GM18909 (cell line): ENCODE measurements around the gene DCDC2C.

ENCODE experiments used
- ATAC-seq: cut with Tn5 transposase; IDR thresholded peaks from one replicate; pipeline ENCODE4 v1.9.1; 2021; ENCODE audit warnings: mild to moderate bottlenecking; ENCODE audit not compliant: unreplicated experiment, poor library complexity

The DCDC2C gene

DNA sequence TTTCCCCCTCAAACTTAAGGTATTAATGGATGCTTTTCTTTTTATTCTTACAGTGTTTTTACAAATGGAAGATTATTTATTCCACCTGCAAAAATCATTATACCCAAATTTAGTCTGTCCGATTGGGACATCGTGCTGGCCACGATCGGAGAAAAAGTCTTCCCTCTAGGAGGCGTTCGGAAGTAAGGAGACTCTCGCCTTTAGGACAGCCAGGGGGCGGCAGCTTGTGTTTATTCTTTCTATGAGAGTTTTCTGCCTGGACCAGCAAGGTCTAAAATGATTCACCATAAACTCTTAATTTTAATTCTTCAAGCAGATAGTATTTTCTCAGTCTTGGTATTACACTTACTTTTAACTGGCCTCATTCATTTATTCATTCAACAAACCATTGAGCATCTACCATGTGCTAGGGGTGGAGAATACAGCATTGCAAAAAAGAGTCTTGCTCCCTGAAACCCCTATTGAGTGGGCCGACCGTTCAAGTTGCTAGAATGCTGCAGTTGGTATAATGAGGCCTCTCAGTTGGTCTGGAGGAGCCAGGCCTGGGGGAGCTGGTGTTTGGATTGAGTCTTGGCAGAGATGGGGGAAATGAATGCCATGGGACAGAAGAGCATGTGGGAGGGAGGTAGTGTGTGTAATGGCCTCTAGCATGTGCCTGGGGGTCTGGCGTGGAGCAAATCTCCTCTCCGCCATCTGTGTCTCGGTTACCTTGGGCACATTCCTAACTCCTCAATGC lies 38.7 kb downstream of the DCDC2C start:
- ATAC-seq = no peak

DNA sequence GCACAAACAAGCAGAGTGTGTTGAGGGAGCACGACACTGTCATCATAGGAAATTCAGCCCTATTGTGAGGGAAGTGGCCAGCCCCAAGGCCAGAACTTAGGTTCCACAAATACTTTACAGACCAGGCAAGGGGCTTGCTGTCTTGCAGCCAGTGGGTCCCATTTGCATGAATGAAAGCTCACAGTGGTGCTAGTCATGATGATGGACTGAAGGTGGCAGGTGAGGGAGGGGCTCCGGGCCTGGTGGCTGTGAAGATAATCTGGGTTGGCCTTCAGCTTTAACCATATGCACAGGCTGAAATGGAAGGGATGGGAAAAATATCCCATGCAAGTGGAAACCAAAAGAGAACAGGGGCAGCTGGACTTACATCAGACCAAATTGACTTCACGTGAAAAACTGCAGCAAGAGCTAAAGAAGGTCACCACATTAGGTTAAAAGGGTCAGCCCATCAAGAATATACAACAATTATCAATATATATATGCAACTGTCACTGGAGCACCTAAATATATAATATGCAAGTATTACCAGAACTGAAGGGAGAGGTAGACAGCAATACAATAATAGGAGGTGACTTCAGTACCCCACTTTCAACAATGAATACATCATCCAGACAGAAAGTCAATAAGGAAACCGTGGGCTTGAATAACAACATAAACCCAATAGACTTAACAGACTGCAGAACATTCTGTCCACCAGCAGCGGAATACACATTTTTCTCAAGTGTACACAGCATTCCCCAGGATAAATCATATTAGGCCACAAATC lies 39.6 kb downstream of the DCDC2C start:
- no peak for ATAC-seq

DNA sequence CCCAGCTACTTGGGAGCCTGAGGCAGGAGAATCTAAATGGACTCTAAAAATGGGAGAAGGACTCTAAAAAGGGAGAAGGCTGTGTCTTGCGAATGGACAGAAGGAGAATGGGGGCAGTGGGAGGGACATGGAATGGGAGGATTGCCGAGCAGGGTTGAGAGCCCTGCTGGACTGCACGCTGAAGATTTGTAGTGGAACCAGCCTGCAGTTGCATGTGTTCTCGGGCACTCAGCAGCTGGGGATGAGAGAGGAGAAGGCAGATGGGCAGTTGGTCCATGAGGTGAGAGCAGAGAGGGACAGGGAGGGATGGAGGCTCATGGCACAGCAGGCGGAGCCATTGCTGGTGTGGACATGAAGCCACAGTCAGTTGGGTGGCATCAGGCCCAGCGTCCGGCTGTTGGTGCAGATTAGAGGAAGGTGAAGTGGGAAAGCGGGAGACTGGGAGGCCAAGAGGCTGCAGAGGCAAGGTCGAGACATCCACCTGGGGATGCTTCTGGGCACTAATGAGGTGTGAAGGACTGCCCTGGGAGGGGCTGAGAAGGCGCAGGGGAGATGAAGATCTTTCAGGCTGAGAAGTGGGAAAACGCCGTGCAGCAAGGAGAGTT lies 40.7 kb downstream of the DCDC2C start:
- no peak for ATAC-seq

DNA sequence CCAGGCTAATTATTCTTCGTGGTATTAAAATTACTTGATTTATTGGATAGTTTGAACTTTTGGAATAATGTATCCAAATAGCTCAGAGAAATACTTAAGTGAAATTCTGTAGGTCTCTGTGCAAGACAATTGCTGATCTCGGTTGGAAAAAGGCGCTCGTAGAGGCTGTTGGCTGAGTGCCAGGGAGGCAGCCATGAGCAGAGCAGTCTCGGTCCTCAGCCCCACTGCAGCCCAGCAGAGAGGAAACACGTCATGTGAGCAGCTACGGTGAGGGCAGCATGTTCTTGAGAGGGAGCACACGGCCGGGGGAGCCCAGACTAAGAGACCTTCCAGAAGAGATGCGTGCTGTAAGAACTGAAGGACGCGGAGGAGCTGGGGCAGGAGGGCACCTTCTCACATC lies 42.5 kb downstream of the DCDC2C start:
- no peak for ATAC-seq

DNA sequence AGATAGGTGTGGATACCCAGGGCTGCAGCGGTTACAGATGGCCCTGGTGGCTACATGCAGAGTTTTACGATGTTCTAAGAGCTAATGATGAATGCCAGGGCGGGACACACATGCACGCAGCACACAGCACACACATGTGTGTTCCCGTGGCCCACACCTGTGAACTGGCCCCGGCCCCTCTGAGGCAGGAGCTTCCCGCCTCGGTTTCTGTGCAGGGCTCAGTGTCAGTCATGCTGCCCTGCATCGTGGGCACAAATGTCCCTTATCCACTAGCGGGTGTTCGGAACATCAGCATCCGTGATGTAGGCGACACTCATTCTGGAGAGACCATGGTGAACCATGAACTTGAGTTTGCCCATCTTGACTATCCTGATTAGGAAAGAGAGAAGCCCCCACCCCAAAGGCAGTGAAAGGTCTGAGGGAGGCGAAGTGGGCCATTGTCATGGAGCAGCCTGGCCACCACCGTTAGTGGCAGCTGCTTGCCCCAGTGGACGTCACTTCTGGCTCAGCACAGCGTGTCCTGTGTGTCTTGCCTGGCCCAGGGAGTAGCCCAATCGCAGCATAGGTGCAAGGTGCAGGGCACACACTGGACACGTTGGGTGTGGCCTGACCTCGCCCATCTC lies 43.8 kb downstream of the DCDC2C start:
- no peak for ATAC-seq

DNA sequence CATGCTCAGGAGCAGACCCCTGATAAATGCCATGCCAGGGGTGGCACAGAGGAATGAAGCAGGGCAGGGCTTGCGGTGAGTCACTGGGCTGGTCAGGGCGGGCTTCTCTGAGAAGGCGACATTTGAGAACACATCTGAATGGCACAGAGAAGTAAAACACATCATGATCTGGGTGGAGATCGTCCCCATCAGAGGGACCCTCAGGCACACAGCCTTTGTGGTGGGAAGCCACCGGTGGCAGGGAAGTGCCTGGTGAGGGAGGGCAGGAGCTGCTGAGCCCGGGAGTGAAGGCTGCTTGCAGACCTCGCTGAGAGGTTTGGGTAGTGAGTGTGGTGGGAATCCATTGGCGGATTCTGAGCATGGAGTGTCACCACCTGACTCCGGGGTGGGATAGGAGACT lies 44.5 kb downstream of the DCDC2C start:
- ATAC-seq = no peak

DNA sequence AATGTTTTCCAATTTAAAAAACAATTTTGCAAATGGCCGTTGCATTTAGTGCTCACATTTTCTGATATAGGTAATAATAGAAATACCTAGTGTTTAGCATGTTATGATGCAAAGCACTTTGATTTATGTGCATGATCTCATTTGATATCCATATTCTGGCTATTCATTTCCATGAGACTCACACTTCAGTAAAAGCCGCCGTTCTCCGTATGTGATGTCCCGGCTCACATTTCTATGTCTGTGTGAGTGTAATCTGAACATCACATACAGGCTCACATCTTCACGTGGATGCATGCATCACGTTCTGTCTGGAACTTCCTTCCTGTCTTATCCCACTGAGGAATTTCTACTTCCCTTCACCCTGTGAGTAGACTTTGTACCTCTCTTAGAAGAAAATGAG lies 45.8 kb downstream of the DCDC2C start:
- no peak for ATAC-seq

DNA sequence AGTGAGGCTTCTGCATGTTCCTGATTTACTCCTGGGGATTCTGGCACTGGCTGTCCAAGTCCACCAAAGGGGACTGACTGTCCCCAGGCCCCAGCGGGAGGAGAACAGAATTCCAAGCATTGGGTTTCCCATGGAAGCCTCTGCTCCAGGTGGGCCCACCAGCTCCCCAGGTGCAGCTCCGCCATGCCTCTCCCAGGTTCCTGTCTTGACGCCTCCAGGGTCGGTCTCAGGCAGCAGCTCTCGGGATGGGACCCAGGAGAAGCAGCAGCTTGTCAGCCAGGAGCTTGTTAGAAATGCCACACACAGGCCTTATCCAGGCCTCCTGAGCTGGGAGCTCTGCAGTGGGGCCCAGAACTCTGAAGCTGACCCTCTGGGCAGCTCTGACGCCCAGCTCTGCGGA lies 47.9 kb downstream of the DCDC2C start:
- no peak for ATAC-seq

DNA sequence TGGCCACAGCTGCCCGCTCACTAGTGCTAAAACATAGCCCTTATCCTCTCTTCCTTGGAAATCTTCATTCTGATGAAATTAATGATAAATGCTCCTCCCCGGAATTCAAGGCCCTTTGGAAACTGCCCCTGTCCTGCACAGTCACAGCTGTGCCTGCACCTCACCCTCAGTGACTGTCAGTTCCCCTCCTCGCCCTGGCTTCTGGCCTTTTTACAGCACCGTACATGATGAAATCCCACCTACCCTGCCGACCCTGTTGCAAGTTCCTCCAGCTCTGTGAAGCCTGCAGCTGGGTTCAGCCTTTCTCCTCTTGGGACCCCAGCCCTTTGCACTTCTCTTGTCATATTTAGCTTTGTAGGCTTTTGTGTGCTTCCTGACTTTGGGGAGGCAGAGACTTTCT lies 48.4 kb downstream of the DCDC2C start:
- ATAC-seq = no peak

DNA sequence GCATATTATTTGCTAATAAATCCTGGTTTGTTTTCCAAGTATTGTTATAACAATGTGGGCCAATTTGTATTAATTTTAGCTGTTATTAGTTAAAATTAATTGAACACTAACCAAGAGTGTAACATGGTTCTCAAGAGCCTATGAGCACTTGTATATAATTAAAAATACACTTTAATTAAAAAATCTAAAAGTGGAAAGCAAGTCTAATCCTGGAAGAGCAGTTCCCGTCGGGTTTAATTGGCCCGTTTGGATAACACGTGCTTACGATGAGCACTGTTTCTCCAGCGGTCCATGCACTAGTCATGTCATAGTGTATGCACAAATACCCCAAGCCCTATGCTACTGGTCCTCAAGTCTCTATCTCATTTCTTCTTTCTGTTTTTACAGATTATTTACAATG lies 49.0 kb downstream of the DCDC2C start:
- no peak for ATAC-seq

DNA sequence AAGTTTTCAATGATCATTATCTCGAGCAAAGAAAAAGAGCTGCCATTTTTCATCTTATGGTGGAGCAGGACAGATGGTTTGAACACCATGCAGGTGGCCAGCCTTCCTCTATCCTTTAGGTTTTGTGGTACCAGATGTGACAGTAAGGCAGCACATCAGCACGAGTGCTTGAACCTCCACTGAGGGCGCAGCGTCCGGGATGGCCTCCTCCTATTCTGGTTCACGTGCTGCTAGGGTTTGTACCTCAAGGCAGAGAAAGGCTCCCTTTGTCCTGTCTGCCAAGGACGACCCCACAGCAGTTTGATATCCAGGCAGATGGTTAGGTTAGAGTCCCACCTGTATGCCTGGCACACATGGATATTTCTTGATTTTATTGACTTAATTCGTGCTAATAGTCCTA lies 50.2 kb downstream of the DCDC2C start:
- no peak for ATAC-seq

DNA sequence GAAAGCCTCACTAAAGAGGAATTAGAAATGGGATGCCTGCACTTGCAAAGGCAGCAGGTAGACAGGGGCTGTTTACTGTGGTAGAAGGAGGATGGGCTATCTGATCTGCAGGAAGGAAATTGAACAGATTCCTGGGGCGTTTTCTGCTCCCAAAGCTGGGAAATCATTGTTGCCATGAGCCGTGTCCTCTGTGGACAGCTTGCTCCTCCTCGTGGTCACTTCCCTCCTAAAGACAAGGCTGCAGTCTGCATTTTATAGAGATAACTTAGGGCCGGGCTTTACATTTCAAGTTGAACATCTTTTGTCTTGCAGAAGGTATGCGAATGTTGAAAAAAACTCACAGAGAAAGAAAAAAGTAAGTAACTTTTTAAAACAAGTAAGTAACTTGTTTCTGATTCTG lies 50.9 kb downstream of the DCDC2C start:
- ATAC-seq = no peak

DNA sequence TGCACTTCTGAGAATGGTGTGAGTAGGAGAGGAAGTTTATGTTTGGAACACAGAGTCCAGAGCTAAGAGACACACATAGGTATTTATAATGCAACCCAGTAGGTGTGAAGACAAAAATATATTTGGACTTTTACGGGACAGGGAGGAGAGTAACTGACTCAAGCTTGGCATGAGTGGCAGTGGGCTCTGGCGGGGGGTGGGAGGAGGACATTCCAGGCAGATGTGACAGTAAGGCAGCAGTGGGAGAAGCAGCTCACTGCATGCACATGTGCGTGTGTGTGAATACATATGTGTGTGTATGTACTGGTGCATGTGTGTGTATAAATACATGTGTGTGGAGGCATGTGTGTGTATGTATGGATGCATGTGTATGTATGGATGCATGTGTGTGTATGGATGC lies 51.4 kb downstream of the DCDC2C start:
- no peak for ATAC-seq

DNA sequence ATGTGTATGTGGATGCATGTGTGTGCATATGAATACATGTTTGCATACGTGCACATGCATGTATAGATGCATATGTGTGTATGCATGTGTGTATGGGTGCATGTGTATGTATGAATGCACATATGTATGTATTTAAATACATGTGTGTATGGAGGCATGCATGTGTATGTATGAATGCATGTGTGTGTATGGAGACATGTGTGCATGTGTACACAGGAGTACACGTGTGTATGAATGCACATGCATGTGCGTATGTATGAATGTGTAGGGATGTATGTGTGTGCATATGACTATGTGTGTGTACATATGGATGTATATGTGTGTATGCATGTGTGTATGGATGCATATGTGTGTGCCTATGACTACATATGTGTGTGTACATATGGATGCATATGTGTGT lies 51.9 kb downstream of the DCDC2C start:
- ATAC-seq = no peak

DNA sequence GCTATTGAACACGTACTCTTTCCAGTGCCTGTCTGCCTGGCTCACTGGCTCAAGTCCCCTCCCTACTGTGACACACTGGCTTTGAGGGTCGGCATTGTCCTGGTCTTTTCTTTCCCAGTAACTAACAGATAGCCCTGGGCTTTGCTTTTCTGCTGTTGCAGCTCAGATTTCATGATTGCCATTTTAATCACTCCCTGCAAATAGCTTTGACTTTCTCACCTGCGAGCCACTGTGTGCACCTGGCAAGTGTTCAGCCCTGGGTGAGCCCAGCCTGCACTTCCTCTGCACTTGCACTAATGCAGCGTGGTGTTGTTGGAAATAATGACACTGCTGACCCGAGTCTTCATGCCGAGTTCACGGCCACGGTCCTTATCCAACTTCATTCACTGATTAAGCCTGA lies 52.9 kb downstream of the DCDC2C start:
- ATAC-seq = no peak

DNA sequence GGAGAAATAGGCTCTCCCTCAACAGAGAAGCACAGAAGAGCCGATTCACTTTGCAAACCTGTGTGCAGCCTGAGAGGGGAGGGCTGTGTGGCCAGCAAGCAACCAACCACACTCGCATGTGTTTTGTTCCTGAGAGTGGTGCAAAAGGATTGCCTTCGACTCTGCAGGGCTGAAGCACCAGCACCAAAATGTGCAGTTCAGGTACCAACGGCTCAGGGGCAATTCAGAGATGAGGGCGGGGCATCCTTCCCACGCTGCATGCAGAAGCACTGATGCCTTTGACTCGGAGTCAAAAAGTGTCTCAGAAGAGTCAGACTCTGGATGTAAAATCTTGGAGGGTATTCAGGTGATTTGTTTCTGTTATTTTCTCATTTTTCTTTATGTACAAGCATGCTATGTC lies 55.5 kb downstream of the DCDC2C start:
- ATAC-seq = no peak

DNA sequence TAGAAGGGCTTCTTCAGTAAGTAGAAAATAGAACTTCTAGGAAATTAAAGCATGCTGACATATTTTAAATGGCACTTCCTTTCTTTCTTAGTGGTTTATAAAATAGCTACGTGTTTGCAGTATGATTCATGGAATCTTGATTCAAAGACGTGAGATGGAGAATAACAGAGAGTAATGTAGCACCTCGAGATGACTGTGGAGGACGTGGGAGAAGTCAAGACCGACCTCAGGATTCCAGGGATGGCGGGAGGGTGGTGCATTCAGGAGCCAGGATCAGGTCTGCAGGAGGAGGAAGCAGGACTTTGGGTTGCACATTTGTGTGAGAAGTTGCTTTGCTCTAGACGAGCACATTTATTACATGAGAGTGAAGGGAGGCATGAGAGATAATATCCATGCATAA lies 56.0 kb downstream of the DCDC2C start:
- no peak for ATAC-seq

DNA sequence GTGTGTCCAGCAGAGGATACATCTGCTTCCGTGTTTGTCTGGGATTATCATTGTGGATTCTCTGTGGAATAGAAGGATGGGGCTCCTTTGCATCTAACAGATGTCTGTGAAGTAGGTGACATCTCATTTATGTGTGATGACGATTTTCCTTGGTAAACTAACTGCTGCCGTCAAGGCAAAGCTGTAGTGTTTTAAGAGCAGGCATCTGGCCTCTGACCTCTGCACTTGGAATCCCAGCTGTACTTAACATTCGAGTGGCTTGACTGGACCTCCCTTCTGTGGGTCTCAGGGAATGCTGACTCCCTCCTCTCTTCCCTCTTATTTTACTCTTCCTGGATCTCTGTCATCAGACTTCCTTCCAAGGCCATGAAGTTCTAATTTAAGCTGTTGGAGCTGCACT lies 56.4 kb downstream of the DCDC2C start:
- ATAC-seq = no peak

DNA sequence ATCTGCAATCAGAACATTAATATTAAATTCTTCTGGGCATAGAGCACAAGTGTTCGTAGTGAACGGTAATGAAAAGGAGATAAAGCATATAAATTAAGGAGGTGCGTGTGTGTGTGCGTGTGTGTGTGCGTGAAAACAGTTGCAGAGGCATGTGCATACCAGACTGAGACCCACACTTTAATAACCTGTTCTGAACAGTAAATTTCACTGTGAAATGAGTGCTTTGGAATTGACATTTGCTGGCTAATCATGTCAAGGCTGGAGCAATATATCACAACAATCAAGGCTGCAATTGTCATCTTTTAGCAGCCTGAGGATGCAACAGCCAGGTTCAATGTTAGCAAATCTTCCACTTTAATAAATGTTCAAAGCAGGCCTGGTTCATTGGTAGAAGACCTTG lies 57.9 kb downstream of the DCDC2C start:
- ATAC-seq = no peak

DNA sequence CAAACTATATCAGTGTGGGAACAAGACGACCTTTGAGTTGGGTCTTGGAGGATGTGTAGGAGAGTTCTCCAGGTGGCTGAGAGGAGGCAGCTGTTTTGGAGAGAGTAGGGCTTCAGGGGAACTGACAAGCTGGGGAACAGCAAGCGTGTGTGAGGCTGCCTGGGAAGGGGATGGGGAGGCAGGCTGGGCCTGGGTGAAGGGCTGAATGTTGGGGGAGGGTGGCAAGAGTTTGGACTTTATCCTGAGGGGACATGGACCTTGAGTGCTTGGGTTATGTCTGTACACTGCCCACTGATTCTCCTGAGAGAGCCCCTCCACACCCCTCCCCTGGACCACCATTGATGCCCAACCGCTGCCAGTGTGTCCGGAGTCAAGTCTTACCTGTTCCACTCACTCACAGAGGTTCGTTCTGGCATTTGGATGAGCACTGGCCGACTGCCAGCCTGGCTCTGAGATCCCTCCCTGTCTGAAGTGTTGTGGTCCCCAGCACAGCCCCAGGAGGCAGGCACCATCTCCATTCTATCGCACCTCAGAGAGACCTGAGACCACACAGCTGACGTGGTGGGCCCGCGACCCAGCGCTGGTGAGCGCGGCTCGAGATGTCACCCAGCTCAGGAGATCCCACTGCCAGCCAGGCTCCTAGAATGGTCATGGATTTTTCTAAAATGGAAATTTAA lies 59.5 kb downstream of the DCDC2C start:
- no peak for ATAC-seq

DNA sequence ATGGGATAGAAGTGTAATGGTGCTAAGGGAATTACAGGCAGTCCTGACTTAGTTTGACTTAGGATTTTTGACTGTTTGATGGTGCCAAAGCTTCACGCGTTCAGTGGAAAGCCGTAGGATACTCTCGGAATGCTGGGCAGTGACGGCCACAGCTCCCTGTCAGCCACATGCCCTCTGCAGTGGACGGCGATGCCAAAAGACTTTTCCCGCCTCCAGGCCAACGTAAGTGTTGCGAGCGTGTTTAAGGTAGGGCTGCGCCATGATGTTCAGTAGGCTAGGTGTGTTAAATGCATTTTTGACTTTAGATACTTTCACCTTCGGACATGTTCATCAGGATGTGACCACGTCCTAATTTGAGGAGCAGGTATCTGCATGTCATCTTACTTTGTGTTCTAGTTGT lies 63.4 kb downstream of the DCDC2C start:
- ATAC-seq = no peak
